Stomach (tissue), 4 donors: ENCODE measurements around the gene PIBF1.

Experiments
- EP300 ChIP-seq: sonication (generic); formaldehyde crosslinking; IDR thresholded peaks from one replicate; pipeline ENCODE4 v1.6.1; 2017; ENCODE audit warnings: antibody characterized with exemption
- POLR2A ChIP-seq, 4 donors: fragments of 450-650 bp; IDR thresholded peaks; one replicate each; pipeline ENCODE4 v1.6.1; 2016; ENCODE audit warnings: antibody characterized with exemption in 4 of 4, control low read depth in 2 of 4, mild to moderate bottlenecking in 1 of 4, moderate library complexity in 1 of 4
- POLR2AphosphoS5 ChIP-seq, 3 donors: sonication (generic); formaldehyde crosslinking; IDR thresholded peaks; one replicate each; pipeline ENCODE4 v1.6.1; 2016; ENCODE audit warnings: antibody characterized with exemption in 3 of 3
- TF ChIP-seq, protein P1 (sequence below), 7 experiments: fragments of 450-650 bp in 4 of 7; fragments of 200-600 bp in 3 of 7; sonication (generic) in 3 of 7; IDR thresholded peaks; one replicate each; pipeline ENCODE4 v1.5.1; 2016 to 2019; ENCODE audit warnings: antibody characterized with exemption in 7 of 7, control low read depth in 2 of 7, mild to moderate bottlenecking in 1 of 7

GRCh38 chr13:72798817-72799216, 16.9 kb downstream of the PIBF1 start:
- TF ChIP-seq, protein P1, sequence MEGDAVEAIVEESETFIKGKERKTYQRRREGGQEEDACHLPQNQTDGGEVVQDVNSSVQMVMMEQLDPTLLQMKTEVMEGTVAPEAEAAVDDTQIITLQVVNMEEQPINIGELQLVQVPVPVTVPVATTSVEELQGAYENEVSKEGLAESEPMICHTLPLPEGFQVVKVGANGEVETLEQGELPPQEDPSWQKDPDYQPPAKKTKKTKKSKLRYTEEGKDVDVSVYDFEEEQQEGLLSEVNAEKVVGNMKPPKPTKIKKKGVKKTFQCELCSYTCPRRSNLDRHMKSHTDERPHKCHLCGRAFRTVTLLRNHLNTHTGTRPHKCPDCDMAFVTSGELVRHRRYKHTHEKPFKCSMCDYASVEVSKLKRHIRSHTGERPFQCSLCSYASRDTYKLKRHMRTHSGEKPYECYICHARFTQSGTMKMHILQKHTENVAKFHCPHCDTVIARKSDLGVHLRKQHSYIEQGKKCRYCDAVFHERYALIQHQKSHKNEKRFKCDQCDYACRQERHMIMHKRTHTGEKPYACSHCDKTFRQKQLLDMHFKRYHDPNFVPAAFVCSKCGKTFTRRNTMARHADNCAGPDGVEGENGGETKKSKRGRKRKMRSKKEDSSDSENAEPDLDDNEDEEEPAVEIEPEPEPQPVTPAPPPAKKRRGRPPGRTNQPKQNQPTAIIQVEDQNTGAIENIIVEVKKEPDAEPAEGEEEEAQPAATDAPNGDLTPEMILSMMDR (IDR thresholded peaks at IDR 0.05), result no peak
- TF ChIP-seq POLR2A (IDR thresholded peaks at IDR 0.05), result no peak
- TF ChIP-seq POLR2AphosphoS5 (IDR thresholded peaks at IDR 0.05), result no peak
- TF ChIP-seq EP300, result no peak
